Smooth muscle cell (in vitro differentiated cells): Measurements from ENCODE around the gene VPS8. TPM values are rescaled to one million over a fixed set of nuclear protein-coding genes. Genes with fewer than 3 reads are reported as not detected.

Experiments used
- DNase-seq: peaks from one replicate; lab custom pipeline; 2025; ENCODE audit not compliant: unreplicated experiment; lab: John Stamatoyannopoulos, UW
- H2AFZ ChIP-seq: fragments of 200-600 bp; sonication (generic); 2 replicates; pipeline ENCODE4 v1.6.0; 2016; ENCODE audit warnings: antibody characterized with exemption, low read depth, mild to moderate bottlenecking
- H3F3A ChIP-seq: fragments of 200-600 bp; sonication (generic); 2 replicates; pipeline ENCODE4 v1.6.0; 2017; ENCODE audit warnings: antibody characterized with exemption, low read depth
- H3K27ac ChIP-seq: fragments of 200-600 bp; sonication (generic); 2 replicates; pipeline ENCODE4 v1.5.1; 2016; ENCODE audit warnings: low read depth, mild to moderate bottlenecking
- H3K27me3 ChIP-seq: fragments of 200-600 bp; sonication (generic); 2 replicates; pipeline ENCODE4 v1.6.1; 2016; ENCODE audit warnings: low read depth, mild to moderate bottlenecking
- H3K36me3 ChIP-seq: fragments of 200-600 bp; sonication (generic); 2 replicates; pipeline ENCODE4 v1.5.1; 2016; ENCODE audit warnings: low read depth
- H3K4me1 ChIP-seq: fragments of 200-600 bp; sonication (generic); 2 replicates; pipeline ENCODE4 v1.5.1; 2016; ENCODE audit warnings: low read depth
- H3K4me2 ChIP-seq: fragments of 200-600 bp; sonication (generic); 2 replicates; pipeline ENCODE4 v1.6.0; 2016; ENCODE audit warnings: mild to moderate bottlenecking
- H3K4me3 ChIP-seq: fragments of 200-600 bp; sonication (generic); 2 replicates; pipeline ENCODE4 v1.5.1; 2016; ENCODE audit warnings: mild to moderate bottlenecking
- H3K79me2 ChIP-seq: fragments of 200-600 bp; sonication (generic); 2 replicates; pipeline ENCODE4 v1.6.0; 2016; ENCODE audit warnings: low read depth, mild to moderate bottlenecking
- H3K9ac ChIP-seq: fragments of 200-600 bp; sonication (generic); 2 replicates; pipeline ENCODE4 v1.6.0; 2016; ENCODE audit warnings: low read depth
- H3K9me3 ChIP-seq: fragments of 200-600 bp; sonication (generic); replicated peaks from 2 replicates; pipeline ENCODE4 v1.5.1; 2016; ENCODE audit warnings: low read depth
- H4K20me1 ChIP-seq: fragments of 200-600 bp; sonication (generic); 2 replicates; pipeline ENCODE4 v1.6.0; 2016; ENCODE audit warnings: low read depth
- CTCF ChIP-seq: fragments of 200-600 bp; sonication (generic); IDR thresholded peaks from 2 replicates; pipeline ENCODE4 v1.5.1; 2017; ENCODE audit warnings: borderline replicate concordance, mild to moderate bottlenecking, antibody characterized with exemption; ENCODE audit not compliant: insufficient read depth, poor library complexity, severe bottlenecking
- WGBS: methylation state at CpG from one replicate; pipeline ENCODE4 v1.1.7; 2016; ENCODE audit warnings: low lambda C conversion rate; 5-methylcytosine and 5-hydroxymethylcytosine counted together
- polyA plus RNA-seq: library from polyadenylated mRNA; unstranded; fragments of >200 nt; fragmentation: Nextera tagmentation; extraction: Ambion mirVana; gene quantifications from 2 replicates; pipeline ENCODE4 v1.2.1, GENCODE V29; 2016
- total RNA-seq: library from RNA; depleted of rRNA; stranded (reverse); fragments of >200 nt; gene quantifications from 2 replicates; pipeline ENCODE4 v1.2.3, GENCODE V29; 2014

Gene VPS8
- total and polyA plus RNA-seq, 2 experiments from 2014 or later, result 16.1 to 53.9 TPM

DNA sequence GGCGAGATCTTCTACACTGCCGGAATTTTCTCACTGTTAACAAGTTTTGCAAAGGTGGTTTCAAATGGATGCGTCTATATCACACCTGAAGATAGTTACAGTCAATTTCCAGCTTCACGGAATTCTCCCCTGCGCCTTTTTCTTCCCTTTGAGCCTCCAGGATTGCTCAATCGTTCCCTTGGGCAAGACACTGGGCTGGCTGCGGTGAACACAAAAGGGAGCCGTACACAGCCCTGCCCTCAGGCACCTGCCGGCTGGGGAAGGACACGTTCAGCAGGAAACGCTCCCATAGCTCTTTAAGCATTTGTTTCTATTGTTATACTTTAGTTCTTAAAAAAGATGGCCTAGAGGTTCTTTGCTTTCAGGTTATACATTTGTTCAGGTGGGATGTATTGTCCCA lies 255.2 kb downstream of the VPS8 start:
- no peaks in the 10 kb centered on the region for H3K79me2 ChIP-seq
- H3K27me3 ChIP-seq, result no peaks in the 10 kb centered on the region
- no peak overlapping the region for H3K4me3 ChIP-seq
- WGBS, result 80% methylated on average over 11 of the region's 11 CpGs
- no peak overlapping the region for H2AFZ ChIP-seq
- no peak overlapping the region for H3K27ac ChIP-seq
- no peak for TF ChIP-seq CTCF
- no peak for DNase-seq
- no peak overlapping the region for H3K4me2 ChIP-seq
- H4K20me1 ChIP-seq, result no peaks in the 10 kb centered on the region
- H3K9me3 ChIP-seq, result no peaks in the 10 kb centered on the region
- no peak overlapping the region for H3K9ac ChIP-seq
- no peaks in the 10 kb centered on the region for H3K36me3 ChIP-seq
- H3F3A ChIP-seq, result no peaks in the 10 kb centered on the region
- no peaks in the 10 kb centered on the region for H3K4me1 ChIP-seq

GRCh38 chr3:185069037-185070030 lies 257.4 kb downstream of the VPS8 start:
- Histone ChIP-seq H3F3A (no peaks in the 10 kb centered on the region), H3K4me3 (no peak overlapping the region), H2AFZ (no peak overlapping the region), H3K9ac (no peak overlapping the region), H3K27me3 (no peaks in the 10 kb centered on the region), H3K9me3 (no peaks in the 10 kb centered on the region), H3K79me2 (no peaks in the 10 kb centered on the region), H3K27ac (no peak overlapping the region), H3K36me3 (no peaks in the 10 kb centered on the region), H3K4me1 (no peaks in the 10 kb centered on the region), H4K20me1 (no peaks in the 10 kb centered on the region), H3K4me2 (no peak overlapping the region)
- TF ChIP-seq CTCF, result peak; percentile 6
- DNase-seq, result no peak
- WGBS, result 67% methylated on average over 25 of the region's 28 CpGs

GRCh38 chr3:185070491-185071286 lies 258.7 kb downstream of the VPS8 start:
- Histone ChIP-seq H3K4me3 (no peak overlapping the region), H3K9me3 (no peaks in the 10 kb centered on the region), H2AFZ (no peak overlapping the region), H3K4me1 (no peaks in the 10 kb centered on the region), H3K4me2 (no peak overlapping the region), H3K36me3 (no peaks in the 10 kb centered on the region), H4K20me1 (no peaks in the 10 kb centered on the region), H3K9ac (no peak overlapping the region), H3K27ac (no peak overlapping the region), H3F3A (no peaks in the 10 kb centered on the region), H3K27me3 (no peaks in the 10 kb centered on the region), H3K79me2 (no peaks in the 10 kb centered on the region)
- DNase-seq, result no peak
- peak; percentile 14 for TF ChIP-seq CTCF
- WGBS, result 82% methylated on average over 22 of the region's 22 CpGs
